Right lobe of liver (tissue), 6 donors: Measurements from ENCODE around the gene JMJD6. TPM values are rescaled to one million over a fixed set of nuclear protein-coding genes. Genes with fewer than 3 reads are reported as not detected.

ENCODE experiments used
- ATAC-seq, 4 donors: fragments of 200-7000 bp; cut with Tn5 transposase; one replicate each; pipeline ENCODE4 v1.9.1; 2020; ENCODE audit warnings: mild to moderate bottlenecking in 4 of 4, moderate library complexity in 4 of 4
- DNase-seq, 3 donors: peaks; one replicate each; pipeline ENCODE4 v3.0.0-alpha.2; 2020
- H3K27ac ChIP-seq, 3 donors: fragments of 200-600 bp; one replicate each; pipeline ENCODE4 v1.8.0; 2022
- H3K27me3 ChIP-seq, 2 donors: fragments of 200-600 bp; one replicate each; pipeline ENCODE4 v1.8.0; 2022
- H3K36me3 ChIP-seq, 4 donors: fragments of 200-600 bp; sonication (generic) in 1 of 4; one replicate each; pipeline versions ENCODE4 v1.5.1 to v1.8.0; 2017 to 2022; ENCODE audit warnings: control low read depth in 1 of 4
- H3K4me1 ChIP-seq, 4 donors: fragments of 200-600 bp; sonication (generic) in 1 of 4; one replicate each; pipeline versions ENCODE4 v1.5.1 to v1.8.0; 2017 to 2022; ENCODE audit warnings: control low read depth in 1 of 4
- H3K4me3 ChIP-seq, 3 donors: fragments of 200-600 bp; one replicate each; pipeline ENCODE4 v1.8.0; 2022
- H3K9me3 ChIP-seq, 4 donors: fragments of 200-600 bp; sonication (generic) in 1 of 4; one replicate each; pipeline versions ENCODE4 v1.5.1 to v1.8.0; 2017 to 2022; ENCODE audit warnings: control low read depth in 1 of 4
- POLR2A ChIP-seq: fragments of 450-650 bp; IDR thresholded peaks from one replicate; pipeline ENCODE4 v1.6.1; 2017; ENCODE audit warnings: antibody characterized with exemption, mild to moderate bottlenecking
- WGBS: methylation state at CpG from one replicate; pipeline ENCODE4 v1.1.6; 2018; ENCODE audit warnings: low coverage, low lambda C conversion rate; ENCODE audit not compliant: insufficient coverage; ENCODE audit errors: missing lambda C conversion rate; 5-methylcytosine and 5-hydroxymethylcytosine counted together
- intact Hi-C, 2 donors: fragments of 100-400 bp; cut with DNase I; formaldehyde crosslinking; loops; one replicate each; pipeline versions ENCODE4 v1.11.2 to v1.14.1; 2022
- total RNA-seq, 6 experiments: library from RNA; depleted of rRNA in 2 of 6; stranded (reverse); fragments of >200 nt in 2 of 6; fragmentation: NEBNext Ultra II Directional in 3 of 6; extraction: Animal tissue kit (Norgen Biotek cat#: 25700) in 3 of 6; gene quantifications; one replicate each; pipeline versions ENCODE4 v1.1.0 to v1.2.4, GENCODE V29; 2016 to 2023
- TF ChIP-seq, protein P1 (sequence below), 4 donors: fragments of 200-600 bp in 3 of 4; fragments of 450-650 bp in 1 of 4; IDR thresholded peaks; one replicate each; pipeline versions ENCODE4 v1.5.1 to v1.8.0; 2016 to 2022; ENCODE audit warnings: antibody characterized with exemption in 4 of 4, mild to moderate bottlenecking in 2 of 4
- donor health status: DM: no; HTN: yes; CAD: no.
- donor health status: DM: no; HTN: no; CAD: no.
- donor health status: DM: no; HTN: no; CAD: no.
- donor health status: DM: no; HTN: yes; CAD: no.
- donor health status: DM: no; HTN: yes; CAD: no.

The JMJD6 gene
- total RNA-seq, 6 experiments from 2014 or later, result 10.0 to 15.8 (median 11.1) TPM

DNA sequence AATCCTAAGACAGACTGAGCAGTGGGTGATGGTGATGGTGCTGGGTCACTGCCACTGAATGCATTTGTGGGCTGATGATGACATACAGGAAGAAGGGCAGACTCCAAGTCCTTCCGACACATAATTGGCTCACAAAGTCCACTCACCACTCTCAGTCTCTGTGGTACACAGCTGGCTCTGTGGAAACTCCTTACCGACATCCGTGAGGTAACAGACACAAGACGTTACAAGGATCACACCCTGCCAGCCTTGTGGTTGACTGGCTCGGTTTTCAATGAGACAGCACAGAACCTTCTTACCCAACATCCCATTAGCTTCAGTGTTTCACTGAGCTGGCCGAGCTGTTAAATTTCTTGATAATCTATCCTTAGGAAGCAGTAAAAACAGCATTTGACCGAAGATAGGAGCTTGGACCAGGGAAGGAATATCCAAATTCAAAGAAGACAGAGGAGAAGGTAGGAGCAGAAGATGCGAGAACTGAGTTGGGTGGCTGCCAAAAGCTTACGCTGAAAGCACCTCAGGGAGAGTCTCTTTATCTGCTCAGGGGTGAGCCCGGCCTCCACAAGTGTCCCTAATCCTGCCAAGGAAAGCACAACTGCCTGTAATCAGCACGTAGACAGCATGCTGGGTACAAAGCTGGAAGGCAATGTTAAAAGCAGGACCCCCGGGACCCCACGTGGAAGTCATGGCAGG lies 10.1 kb downstream of the JMJD6 start:
- WGBS, result 64% methylated on average over 8 of the region's 13 CpGs
- no peaks in the 10 kb centered on the region for H3K9me3 ChIP-seq
- H3K27ac ChIP-seq, result peak overlapping the region in 2 of 3 donors; percentile 24 to 36
- peaks cover 0 to 6% (median 0%) of the 10 kb centered on the region in 4 donors for H3K4me1 ChIP-seq
- H3K27me3 ChIP-seq, result no peaks in the 10 kb centered on the region
- intact Hi-C loops, result no loop called here
- TF ChIP-seq, protein P1, sequence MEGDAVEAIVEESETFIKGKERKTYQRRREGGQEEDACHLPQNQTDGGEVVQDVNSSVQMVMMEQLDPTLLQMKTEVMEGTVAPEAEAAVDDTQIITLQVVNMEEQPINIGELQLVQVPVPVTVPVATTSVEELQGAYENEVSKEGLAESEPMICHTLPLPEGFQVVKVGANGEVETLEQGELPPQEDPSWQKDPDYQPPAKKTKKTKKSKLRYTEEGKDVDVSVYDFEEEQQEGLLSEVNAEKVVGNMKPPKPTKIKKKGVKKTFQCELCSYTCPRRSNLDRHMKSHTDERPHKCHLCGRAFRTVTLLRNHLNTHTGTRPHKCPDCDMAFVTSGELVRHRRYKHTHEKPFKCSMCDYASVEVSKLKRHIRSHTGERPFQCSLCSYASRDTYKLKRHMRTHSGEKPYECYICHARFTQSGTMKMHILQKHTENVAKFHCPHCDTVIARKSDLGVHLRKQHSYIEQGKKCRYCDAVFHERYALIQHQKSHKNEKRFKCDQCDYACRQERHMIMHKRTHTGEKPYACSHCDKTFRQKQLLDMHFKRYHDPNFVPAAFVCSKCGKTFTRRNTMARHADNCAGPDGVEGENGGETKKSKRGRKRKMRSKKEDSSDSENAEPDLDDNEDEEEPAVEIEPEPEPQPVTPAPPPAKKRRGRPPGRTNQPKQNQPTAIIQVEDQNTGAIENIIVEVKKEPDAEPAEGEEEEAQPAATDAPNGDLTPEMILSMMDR (IDR thresholded peaks at IDR 0.05), result no peak
- TF ChIP-seq POLR2A, result no peak
- no peak for DNase-seq
- peak; percentile 42 to 72 (median 58) for ATAC-seq
- H3K4me3 ChIP-seq, result no peak overlapping the region
- H3K36me3 ChIP-seq, result peaks cover 10 to 79% (median 40%) of the 10 kb centered on the region in 4 donors

DNA sequence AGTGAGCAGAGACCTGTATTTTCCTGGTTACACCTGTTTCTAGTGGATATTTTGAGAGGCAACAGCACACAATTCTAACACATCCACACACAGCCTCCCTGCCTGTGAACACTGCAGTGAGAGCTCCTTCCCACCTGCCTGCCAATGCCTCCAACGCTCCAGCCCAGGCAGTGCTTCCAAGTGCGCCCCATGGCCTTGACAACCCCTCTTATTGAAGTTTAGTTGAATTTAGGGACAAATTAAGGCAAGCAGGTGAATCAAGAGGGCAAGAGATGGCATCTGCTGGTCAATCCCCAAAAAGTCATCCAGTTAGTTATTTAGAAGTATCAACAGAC lies 10.9 kb downstream of the JMJD6 start:
- Histone ChIP-seq H3K9me3 (no peaks in the 10 kb centered on the region), H3K27me3 (no peaks in the 10 kb centered on the region), H3K36me3 (peaks cover 9 to 71% (median 33%) of the 10 kb centered on the region in 4 donors), H3K27ac (no peak overlapping the region), H3K4me3 (no peak overlapping the region), H3K4me1 (peaks cover 0 to 9% (median 0%) of the 10 kb centered on the region in 4 donors)
- DNase-seq (no peak), ATAC-seq (no peak)
- no CpG with 5 or more reads among the region's 2 CpGs for WGBS
- intact Hi-C loops, result no loop called here
- TF ChIP-seq, protein P1 (IDR thresholded peaks at IDR 0.05), result no peak
- no peak for TF ChIP-seq POLR2A

DNA sequence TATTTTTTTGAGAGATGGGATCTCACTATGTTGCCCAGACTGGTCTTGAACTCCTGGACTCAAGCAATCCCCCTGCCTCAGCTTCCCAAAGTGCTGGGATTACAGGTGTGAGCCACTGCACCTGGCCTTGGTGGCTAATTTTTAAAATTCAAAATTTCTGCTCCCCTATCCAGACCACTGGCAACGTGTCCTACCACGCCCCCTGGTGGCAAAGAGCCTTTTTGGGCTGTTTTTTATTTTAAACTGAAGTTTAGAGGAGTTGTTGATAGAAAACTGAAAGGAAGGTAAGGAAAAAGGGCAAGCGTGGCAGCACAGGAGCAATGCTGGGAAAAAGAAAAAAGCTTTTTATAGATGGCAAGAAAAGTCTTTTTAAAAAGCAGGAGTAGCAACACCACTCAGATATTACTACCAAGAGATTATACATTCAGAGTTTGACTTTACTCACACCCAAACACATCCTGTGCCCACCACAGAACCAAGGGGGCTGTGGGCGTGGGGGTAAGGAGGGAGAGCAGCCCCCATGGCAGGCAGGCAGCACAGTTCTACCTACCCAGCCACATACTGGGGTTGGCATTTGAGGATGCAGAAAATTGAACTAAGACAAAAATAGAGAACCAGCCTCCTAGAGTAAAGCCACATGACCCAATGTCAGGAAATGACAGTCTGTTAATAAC lies 11.4 kb downstream of the JMJD6 start:
- Histone ChIP-seq H3K27me3 (no peaks in the 10 kb centered on the region), H3K4me3 (no peak overlapping the region), H3K9me3 (no peaks in the 10 kb centered on the region), H3K4me1 (peaks cover 0 to 9% (median 0%) of the 10 kb centered on the region in 4 donors), H3K27ac (no peak overlapping the region), H3K36me3 (peaks cover 4 to 66% (median 30%) of the 10 kb centered on the region in 4 donors)
- DNase-seq (peak in 2 of 3 donors; percentile 64 to 66), ATAC-seq (peak; percentile 12 to 33 (median 22))
- TF ChIP-seq, protein P1 (IDR thresholded peaks at IDR 0.05), result peak; percentile 59 to 85 (median 80)
- TF ChIP-seq POLR2A, result no peak
- WGBS, result 18% methylated on average over 4 of the region's 4 CpGs
- intact Hi-C loops, result no loop called here

DNA sequence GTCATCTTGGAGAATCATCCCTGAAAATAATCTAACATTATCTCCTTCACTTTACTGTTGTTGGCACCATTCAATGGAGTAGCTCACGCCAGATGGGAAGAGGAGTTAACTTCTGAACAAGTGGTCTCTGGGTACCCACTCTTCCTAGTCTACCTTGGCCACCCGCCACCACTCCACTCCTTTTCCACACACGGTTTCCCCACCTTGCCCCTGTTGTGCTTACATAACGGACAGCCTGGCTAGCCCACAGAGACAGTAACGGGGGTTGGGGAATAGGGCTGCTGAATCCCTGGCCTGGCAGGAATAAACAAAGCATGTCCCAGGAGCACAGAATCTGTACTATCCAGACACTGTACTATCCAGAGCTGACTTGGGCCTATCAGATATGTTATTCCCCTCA lies 12.1 kb downstream of the JMJD6 start:
- intact Hi-C loops, result no loop called here
- Histone ChIP-seq H3K9me3 (no peaks in the 10 kb centered on the region), H3K4me1 (peaks cover 0 to 9% (median 0%) of the 10 kb centered on the region in 4 donors), H3K36me3 (peaks cover 0 to 60% (median 26%) of the 10 kb centered on the region in 4 donors), H3K27ac (no peak overlapping the region), H3K27me3 (no peaks in the 10 kb centered on the region), H3K4me3 (no peak overlapping the region)
- no peak for DNase-seq
- ATAC-seq, result no peak
- WGBS, result 56% methylated on average over 3 of the region's 5 CpGs
- TF ChIP-seq POLR2A, result no peak
- TF ChIP-seq, protein P1 (IDR thresholded peaks at IDR 0.05), result no peak
